Cardiac fibroblast (primary cell): ENCODE data around the gene MFRP.

Source experiments
- DNase-seq, 2 donors: peaks; one replicate each; pipeline versions ENCODE4 v3.0.0 to v3.0.0-alpha.2; 2010; ENCODE audit warnings: low read depth in 2 of 2
- H3K4me3 ChIP-seq, 2 donors: replicated peaks in 1 of 2; 1 replicate in 1 of 2; 2 replicates in 1 of 2; pipeline ENCODE4 v1.5.1; 2011; ENCODE audit warnings: low read depth in 2 of 2, low read length in 2 of 2, mild to moderate bottlenecking in 2 of 2, moderate library complexity in 1 of 2
- TF ChIP-seq, protein P1 (sequence below): IDR thresholded peaks from one replicate; pipeline ENCODE4 v1.5.1; 2011; ENCODE audit warnings: low read depth, mild to moderate bottlenecking, low read length, inconsistent platforms

Gene MFRP

DNA sequence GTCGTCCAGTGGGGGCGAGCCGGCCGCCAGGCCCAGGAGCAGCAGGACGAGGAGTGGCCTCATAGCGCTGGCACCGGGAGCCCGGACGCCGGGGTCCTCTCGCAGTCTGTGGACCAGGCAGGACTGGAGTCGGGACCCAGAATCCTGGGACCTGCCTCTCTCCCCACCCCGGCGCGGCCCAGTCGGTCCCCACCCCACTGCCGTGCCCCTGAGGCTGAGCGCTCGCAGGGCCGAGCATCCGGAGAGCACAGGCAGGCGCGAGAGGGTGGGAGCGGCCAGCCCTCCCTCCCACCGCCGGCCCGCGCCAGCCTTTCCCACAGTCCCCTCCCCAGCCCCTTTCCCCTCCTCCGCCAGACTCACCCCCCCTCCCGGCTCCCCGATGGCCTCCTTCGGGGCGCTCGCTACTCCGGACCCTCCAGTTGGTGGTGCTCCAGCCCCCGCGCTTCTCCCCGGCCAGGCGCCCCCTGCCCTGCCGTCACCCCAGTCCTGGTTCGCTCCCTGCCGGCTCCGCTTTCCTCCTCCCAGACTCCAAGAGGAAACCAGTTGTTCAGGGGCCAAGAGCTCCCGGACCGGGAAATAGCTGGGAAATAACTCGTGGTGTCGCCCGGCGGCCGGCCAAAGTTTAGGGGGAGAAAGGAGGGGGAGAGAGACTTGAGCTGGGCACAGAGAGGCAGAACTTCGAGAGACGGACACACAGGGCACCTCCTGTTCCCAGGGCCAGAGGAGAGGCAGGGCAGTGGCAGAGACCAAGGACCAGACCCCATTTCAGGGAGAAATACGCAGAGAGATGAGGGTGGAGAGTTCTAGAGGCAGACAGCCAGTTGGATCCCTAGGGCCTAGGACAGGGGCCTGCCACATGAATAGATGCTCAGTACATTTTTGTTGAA, 5.9 kb downstream of the MFRP start, which contains the start of gene C1QTNF5:
Gene C1QTNF5 (minus strand): TSS at position 549 of the 887 bp plus-strand sequence. CDS start 486 bp downstream, at position 63.
- peak within 1 kb of the TSS; percentile 50 to 64 for H3K4me3 ChIP-seq
- peak; percentile 39 to 95 for DNase-seq

DNA sequence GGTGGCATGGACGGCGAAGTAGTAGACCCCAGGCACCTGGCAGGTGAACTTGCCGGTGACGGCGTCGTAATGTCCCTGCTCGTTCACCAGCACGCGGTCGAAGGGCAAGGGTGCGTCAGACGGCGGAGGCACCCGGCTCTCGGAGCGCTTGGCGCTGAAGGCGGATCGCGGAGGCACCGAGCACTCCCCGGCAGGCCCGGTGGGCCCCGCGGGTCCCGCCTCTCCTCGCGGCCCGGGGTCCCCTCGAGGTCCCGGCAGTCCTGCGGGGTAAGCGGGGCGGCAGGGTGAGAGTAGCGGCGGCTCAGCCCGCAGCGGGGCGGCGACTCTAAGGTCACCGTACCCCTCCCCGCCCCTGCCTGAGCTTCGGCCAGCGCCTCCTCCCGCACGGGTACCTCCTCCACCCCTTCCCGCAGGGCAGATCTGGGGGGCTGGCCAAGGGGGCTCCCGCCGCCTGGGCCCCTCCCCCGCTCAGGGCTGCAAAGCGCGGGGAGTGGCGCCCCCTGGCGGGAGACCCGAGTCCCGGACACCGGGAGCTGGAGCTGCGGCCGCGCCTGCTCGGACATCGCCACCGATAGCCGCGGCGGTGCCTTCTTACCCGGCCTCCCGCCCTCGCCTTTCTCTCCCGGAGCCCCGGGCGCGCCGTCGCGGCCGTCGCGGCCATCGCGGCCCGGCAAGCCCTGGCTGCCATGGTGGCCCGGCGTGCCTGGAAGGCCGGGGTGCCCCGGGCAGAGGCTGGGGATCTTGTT, 6.7 kb downstream of the MFRP start:
- peak; percentile 48 to 77 for DNase-seq
- peak overlapping the region; percentile 50 to 64 for H3K4me3 ChIP-seq
- TF ChIP-seq, protein P1, sequence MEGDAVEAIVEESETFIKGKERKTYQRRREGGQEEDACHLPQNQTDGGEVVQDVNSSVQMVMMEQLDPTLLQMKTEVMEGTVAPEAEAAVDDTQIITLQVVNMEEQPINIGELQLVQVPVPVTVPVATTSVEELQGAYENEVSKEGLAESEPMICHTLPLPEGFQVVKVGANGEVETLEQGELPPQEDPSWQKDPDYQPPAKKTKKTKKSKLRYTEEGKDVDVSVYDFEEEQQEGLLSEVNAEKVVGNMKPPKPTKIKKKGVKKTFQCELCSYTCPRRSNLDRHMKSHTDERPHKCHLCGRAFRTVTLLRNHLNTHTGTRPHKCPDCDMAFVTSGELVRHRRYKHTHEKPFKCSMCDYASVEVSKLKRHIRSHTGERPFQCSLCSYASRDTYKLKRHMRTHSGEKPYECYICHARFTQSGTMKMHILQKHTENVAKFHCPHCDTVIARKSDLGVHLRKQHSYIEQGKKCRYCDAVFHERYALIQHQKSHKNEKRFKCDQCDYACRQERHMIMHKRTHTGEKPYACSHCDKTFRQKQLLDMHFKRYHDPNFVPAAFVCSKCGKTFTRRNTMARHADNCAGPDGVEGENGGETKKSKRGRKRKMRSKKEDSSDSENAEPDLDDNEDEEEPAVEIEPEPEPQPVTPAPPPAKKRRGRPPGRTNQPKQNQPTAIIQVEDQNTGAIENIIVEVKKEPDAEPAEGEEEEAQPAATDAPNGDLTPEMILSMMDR: peak; percentile 57

More for the DNA sequence above, 5.9 kb downstream of the MFRP start, which contains the start of gene C1QTNF5:
- TF ChIP-seq, protein P1: no peak

DNA sequence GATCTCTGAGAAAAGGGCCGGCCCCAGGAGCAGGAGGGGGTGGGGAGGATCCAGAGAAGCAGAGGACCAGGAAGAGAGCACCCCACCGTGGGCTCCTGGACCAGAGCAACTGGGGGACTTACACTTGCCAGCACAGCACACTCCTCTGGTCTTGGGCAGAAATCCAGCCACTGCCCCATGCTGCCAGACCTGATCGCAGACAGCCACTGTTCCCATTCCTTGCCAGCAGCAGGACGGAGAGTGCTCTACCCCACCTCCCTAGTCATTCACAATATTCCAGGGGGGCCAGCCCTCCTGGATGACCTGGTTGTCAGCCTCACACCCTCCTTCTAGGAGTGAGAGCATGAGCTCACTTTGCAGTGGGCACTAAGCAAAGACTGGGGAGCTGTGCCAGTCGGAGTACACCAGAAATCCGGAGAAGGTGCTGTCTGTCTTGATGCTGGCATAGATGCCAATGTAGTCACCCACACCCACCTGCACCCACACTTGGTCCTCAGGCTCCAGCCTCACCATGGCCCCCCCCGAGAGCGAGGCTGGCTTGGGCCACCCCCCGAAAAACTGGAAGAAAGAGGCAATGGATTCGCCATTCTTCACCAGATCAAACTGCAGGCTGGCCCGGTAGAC, 7.4 kb downstream of the MFRP start:
- peak overlapping the region in 1 of 2 donors; percentile 64 for H3K4me3 ChIP-seq
- DNase-seq: no peak
- TF ChIP-seq, protein P1: no peak

DNA sequence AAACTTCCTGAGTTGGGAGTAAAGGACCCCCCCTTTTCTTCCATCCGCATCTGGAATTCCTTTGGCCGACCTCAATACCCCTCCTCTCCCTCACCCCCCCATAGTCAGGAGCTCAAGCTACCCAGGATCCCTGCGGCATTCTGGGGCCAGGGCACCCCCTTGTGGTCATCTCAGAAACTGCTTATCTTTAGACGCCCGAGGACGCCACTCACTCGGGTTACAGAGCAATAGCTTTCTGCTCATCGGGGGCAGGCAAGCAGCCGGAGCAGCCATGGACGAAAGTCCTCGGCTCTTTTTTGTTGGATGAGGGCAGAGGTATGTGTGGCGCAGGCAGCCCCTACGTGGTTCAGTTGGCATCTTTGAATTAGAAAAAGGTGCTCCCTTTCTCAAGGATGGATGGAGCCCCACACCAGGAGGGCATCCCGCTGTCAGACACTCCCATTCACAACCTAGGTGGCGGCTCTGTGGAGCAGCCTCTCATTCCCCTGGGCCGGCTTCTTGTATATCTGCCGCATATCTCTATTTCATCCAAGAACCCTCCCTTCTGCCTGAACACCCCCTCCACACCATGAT, 8.1 kb downstream of the MFRP start:
- TF ChIP-seq, protein P1: peak; percentile 85
- peak overlapping the region in 1 of 2 donors; percentile 64 for H3K4me3 ChIP-seq

DNA sequence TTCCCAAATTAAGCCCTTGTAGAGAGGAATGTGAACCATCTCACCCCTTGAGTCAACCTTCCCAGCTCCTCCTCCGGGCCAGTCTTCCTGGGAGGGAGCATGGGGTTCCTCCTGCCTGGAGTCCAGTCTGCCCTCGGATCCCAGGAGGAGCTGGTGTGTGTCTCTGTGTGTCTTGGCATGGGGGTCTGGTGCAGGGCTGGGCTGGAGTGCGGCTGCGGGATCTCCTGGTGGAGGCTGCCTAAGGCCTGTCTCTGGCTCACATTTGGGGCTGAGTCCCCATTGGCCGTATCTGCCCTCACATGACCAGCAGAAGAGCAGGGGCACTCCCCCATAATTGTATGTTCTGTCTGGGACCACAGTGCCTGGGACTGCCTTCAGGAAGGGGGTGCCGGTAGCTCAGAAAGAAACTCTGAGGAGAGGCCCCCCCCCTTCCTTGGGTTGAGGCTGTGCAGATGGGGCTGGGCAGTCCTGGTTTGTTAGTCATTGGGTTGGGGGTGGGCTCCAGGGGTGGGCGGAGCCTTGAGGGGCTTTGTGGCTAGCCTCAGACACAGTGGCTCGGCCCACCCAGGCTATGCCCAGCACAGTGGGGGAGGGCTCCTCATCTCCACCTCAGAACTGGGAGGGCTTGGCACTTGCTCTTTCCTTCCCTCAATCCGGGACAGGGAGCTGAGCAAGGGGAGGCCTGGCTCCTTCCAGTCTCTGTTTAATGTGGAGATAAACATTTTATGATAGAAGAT, 8.8 kb downstream of the MFRP start:
- peak overlapping the region in 1 of 2 donors; percentile 7 for H3K4me3 ChIP-seq
- TF ChIP-seq, protein P1: no peak
- DNase-seq: peak; percentile 21 to 60

More for the DNA sequence above, 8.1 kb downstream of the MFRP start:
- peak; percentile 76 to 82 for DNase-seq
